ENCODE data around the gene CISD3.

GRCh38 chr17:38741921-38742410, 11.8 kb downstream of the CISD3 start:
- TF ChIP-seq CTCF (conservative IDR thresholded peaks at IDR 0.05; ENCODE audit: low read depth in 2 of 2) = no peak
- TF ChIP-seq EZH2 (IDR thresholded peaks at IDR 0.05; ENCODE audit: low read depth, unreplicated experiment) = no peak
- no peak for TF ChIP-seq EZH2phosphoT487 (IDR thresholded peaks at IDR 0.05; ENCODE audit: unreplicated experiment)
- TF ChIP-seq, protein P1, sequence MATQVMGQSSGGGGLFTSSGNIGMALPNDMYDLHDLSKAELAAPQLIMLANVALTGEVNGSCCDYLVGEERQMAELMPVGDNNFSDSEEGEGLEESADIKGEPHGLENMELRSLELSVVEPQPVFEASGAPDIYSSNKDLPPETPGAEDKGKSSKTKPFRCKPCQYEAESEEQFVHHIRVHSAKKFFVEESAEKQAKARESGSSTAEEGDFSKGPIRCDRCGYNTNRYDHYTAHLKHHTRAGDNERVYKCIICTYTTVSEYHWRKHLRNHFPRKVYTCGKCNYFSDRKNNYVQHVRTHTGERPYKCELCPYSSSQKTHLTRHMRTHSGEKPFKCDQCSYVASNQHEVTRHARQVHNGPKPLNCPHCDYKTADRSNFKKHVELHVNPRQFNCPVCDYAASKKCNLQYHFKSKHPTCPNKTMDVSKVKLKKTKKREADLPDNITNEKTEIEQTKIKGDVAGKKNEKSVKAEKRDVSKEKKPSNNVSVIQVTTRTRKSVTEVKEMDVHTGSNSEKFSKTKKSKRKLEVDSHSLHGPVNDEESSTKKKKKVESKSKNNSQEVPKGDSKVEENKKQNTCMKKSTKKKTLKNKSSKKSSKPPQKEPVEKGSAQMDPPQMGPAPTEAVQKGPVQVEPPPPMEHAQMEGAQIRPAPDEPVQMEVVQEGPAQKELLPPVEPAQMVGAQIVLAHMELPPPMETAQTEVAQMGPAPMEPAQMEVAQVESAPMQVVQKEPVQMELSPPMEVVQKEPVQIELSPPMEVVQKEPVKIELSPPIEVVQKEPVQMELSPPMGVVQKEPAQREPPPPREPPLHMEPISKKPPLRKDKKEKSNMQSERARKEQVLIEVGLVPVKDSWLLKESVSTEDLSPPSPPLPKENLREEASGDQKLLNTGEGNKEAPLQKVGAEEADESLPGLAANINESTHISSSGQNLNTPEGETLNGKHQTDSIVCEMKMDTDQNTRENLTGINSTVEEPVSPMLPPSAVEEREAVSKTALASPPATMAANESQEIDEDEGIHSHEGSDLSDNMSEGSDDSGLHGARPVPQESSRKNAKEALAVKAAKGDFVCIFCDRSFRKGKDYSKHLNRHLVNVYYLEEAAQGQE (IDR thresholded peaks at IDR 0.05; ENCODE audit: unreplicated experiment) = no peak
- no peak for TF ChIP-seq POLR2AphosphoS5 (IDR thresholded peaks at IDR 0.05; ENCODE audit: low read depth)
